ENCODE measurements around the gene ERC1.

GRCh38 chr12:1197264-1198018 lies 206.4 kb downstream of the ERC1 start:
- TF ChIP-seq POLR3A (IDR thresholded peaks at IDR 0.05; ENCODE audit: borderline replicate concordance, extremely low read depth, insufficient read depth, insufficient read length) (no peak), CEBPB (tag; IDR thresholded peaks at IDR 0.05) (no peak), TAL1 (IDR thresholded peaks at IDR 0.05) (no peak), RFX5 (IDR thresholded peaks at IDR 0.05; ENCODE audit: low read depth, low read length) (no peak), SPI1 (IDR thresholded peaks at IDR 0.05; ENCODE audit: borderline replicate concordance, low read depth, low read length) (no peak), CHD2 (IDR thresholded peaks at IDR 0.05; ENCODE audit: low read depth, low read length) (no peak)

All from K562 (cell line).